ENCODE results near the gene PACSIN2. TPM values are rescaled to one million over a fixed set of nuclear protein-coding genes. Genes with fewer than 3 reads are reported as not detected.

The PACSIN2 gene
- total and polyA plus RNA-seq, 10 of the 15 experiments (the other 5 are each of a cell fraction or from before 2014, with no cell fraction given), result 0.93 to 78.7 (median 46.8) TPM

DNA sequence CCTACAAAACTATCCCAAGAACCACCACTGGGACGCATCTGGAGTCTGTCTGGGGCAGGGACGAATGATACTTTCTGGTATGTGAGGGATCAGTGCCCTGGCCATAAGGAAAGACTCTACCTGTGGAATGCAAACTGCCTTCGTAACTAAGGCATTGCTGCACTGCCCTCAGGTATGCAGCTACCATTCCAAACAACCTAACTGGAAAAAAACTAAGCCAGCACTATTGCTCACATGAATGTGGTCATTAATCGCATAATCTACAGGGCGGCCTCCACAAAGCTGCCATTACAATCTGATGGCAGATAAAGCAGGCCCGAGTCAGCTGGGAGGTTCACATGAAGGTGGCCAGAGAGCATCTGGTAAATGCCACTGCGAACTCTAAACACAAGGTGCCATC is 3.9 kb downstream of the PACSIN2 start:
- Histone ChIP-seq H2AFZ (ENCODE audit: control insufficient read depth, low read depth, low read length) (no peak overlapping the region), H3K4me2 (ENCODE audit: control insufficient read depth, insufficient read depth) (peak overlapping the region; percentile 44), H3K27ac (ENCODE audit: control insufficient read depth, insufficient read depth) (no peak overlapping the region), H3K4me3 (peak overlapping the region; percentile 10; the same call in 1 of the 2 replicates), H3K36me3 (ENCODE audit: control insufficient read depth in 2 of 2, insufficient read depth in 2 of 2, low read length in 1 of 2) (0 out of 4 replicates have a peak, but pooled peaks cover 0 to 1% of the 10 kb centered on the region in 2 experiments), H3K4me1 (ENCODE audit: control insufficient read depth, insufficient read depth, low read length) (peaks cover 8% of the 10 kb centered on the region), H3K27me3 (replicated peaks in 1 of 2; ENCODE audit: control insufficient read depth in 2 of 2, insufficient read depth in 2 of 2, low read length in 1 of 2) (no peaks in the 10 kb centered on the region), H3K79me2 (ENCODE audit: control insufficient read depth, insufficient read depth, low read length) (peaks cover 81% of the 10 kb centered on the region), H4K20me1 (ENCODE audit: control insufficient read depth, insufficient read depth) (peaks cover 5% of the 10 kb centered on the region; the same call in 1 of the 2 replicates), H3K9ac (ENCODE audit: control insufficient read depth, insufficient read depth, low read length) (no peak overlapping the region), H3K9me3 (replicated peaks; ENCODE audit: control insufficient read depth, insufficient read depth, low read length) (no peaks in the 10 kb centered on the region)
- POLR2A ChIA-PET, result interaction anchor here (1.4 kb wide), 1 partner anchor 11 kb away, joined by 3 read pairs; no protein-coding TSS in a partner anchor
- in situ Hi-C loops (cut with MboI), result no loop called here
- ATAC-seq (no peak), FAIRE-seq (no peak), DNase-seq (ENCODE audit: low read depth, low spot score) (no peak)
- RAD21 ChIA-PET (ENCODE audit: unreplicated experiment), result no interaction called here
- intact Hi-C loops (cut with micrococcal nuclease; ENCODE audit: unreplicated experiment), result loop anchor here (5.0 kb wide), 1 partner anchor 79 kb away; no protein-coding TSS in a partner anchor
- CTCF ChIA-PET, result no interaction called here
- 90% methylated on average over 7 of the region's 7 CpGs for WGBS (ENCODE audit: insufficient coverage, insufficient replicate concordance, low lambda C conversion rate, missing lambda C conversion rate)
- TSS peak; percentile 18 for BruUV-seq (replicated peaks)
- SMC1A ChIA-PET (ENCODE audit: uncharacterized antibody, unreplicated experiment), result interaction anchor here (5.8 kb wide), 1 partner anchor 9 kb away, joined by 62 read pairs; no protein-coding TSS in a partner anchor
- no peak for TF ChIP-seq ZNF24 (IDR thresholded peaks at IDR 0.05)
- TF ChIP-seq KDM1A (IDR thresholded peaks at IDR 0.05; ENCODE audit: borderline replicate concordance), result no peak
- no peak for TF ChIP-seq TCF3 (IDR thresholded peaks at IDR 0.05; ENCODE audit: borderline replicate concordance, insufficient read depth, low read depth, low read length)
- TF ChIP-seq MEF2B (IDR thresholded peaks at IDR 0.05; ENCODE audit: partially characterized antibody, poor library complexity, severe bottlenecking), result no peak
- TF ChIP-seq, protein P1, sequence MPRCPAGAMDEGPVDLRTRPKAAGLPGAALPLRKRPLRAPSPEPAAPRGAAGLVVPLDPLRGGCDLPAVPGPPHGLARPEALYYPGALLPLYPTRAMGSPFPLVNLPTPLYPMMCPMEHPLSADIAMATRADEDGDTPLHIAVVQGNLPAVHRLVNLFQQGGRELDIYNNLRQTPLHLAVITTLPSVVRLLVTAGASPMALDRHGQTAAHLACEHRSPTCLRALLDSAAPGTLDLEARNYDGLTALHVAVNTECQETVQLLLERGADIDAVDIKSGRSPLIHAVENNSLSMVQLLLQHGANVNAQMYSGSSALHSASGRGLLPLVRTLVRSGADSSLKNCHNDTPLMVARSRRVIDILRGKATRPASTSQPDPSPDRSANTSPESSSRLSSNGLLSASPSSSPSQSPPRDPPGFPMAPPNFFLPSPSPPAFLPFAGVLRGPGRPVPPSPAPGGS (IDR thresholded peaks at IDR 0.05; ENCODE audit: borderline replicate concordance, insufficient read depth, low read depth, low read length, poor library complexity, severe bottlenecking), result no peak
- TF ChIP-seq, protein P2, sequence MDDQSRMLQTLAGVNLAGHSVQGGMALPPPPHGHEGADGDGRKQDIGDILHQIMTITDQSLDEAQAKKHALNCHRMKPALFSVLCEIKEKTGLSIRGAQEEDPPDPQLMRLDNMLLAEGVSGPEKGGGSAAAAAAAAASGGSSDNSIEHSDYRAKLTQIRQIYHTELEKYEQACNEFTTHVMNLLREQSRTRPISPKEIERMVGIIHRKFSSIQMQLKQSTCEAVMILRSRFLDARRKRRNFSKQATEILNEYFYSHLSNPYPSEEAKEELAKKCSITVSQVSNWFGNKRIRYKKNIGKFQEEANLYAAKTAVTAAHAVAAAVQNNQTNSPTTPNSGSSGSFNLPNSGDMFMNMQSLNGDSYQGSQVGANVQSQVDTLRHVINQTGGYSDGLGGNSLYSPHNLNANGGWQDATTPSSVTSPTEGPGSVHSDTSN (IDR thresholded peaks at IDR 0.05; ENCODE audit: insufficient replicate concordance, low read depth, low read length), result no peak
- no peak for TF ChIP-seq ASH2L (IDR thresholded peaks at IDR 0.05; ENCODE audit: borderline replicate concordance, low read depth)
- TF ChIP-seq SUZ12 (IDR thresholded peaks at IDR 0.05; ENCODE audit: unreplicated experiment), result no peak
- no peak for TF ChIP-seq ATF7 (IDR thresholded peaks at IDR 0.05; ENCODE audit: low read depth)
- no peak for TF ChIP-seq SMC3 (IDR thresholded peaks at IDR 0.05; ENCODE audit: borderline replicate concordance, low read length)
- no peak for TF ChIP-seq SPI1 (IDR thresholded peaks at IDR 0.05; ENCODE audit: borderline replicate concordance, insufficient read depth, low read depth, low read length)
- TF ChIP-seq CEBPZ (IDR thresholded peaks at IDR 0.05; ENCODE audit: low read depth, low read length), result no peak
- TF ChIP-seq, protein P3, sequence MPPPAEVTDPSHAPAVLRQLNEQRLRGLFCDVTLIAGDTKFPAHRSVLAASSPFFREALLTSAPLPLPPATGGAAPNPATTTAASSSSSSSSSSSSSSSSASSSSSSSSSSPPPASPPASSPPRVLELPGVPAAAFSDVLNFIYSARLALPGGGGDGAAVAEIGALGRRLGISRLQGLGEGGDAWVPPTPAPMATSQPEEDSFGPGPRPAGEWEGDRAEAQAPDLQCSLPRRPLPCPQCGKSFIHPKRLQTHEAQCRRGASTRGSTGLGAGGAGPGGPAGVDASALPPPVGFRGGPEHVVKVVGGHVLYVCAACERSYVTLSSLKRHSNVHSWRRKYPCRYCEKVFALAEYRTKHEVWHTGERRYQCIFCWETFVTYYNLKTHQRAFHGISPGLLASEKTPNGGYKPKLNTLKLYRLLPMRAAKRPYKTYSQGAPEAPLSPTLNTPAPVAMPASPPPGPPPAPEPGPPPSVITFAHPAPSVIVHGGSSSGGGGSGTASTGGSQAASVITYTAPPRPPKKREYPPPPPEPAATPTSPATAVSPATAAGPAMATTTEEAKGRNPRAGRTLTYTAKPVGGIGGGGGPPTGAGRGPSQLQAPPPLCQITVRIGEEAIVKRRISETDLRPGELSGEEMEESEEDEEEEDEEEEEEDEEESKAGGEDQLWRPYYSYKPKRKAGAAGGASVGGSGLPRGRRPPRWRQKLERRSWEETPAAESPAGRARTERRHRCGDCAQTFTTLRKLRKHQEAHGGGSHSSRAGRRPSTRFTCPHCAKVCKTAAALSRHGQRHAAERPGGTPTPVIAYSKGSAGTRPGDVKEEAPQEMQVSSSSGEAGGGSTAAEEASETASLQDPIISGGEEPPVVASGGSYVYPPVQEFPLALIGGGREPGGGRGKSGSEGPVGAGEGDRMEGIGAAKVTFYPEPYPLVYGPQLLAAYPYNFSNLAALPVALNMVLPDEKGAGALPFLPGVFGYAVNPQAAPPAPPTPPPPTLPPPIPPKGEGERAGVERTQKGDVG (CRISPR knock-in tag; IDR thresholded peaks at IDR 0.05), result no peak

All from GM12878 (cell line).